ENCODE measurements around the gene NF1.
"Not testable (repeated sequence)": the region's sequence is repeated elsewhere in the genome, so short reads cannot be mapped to it uniquely, and the experiment has no call there.

NF1 gene

DNA sequence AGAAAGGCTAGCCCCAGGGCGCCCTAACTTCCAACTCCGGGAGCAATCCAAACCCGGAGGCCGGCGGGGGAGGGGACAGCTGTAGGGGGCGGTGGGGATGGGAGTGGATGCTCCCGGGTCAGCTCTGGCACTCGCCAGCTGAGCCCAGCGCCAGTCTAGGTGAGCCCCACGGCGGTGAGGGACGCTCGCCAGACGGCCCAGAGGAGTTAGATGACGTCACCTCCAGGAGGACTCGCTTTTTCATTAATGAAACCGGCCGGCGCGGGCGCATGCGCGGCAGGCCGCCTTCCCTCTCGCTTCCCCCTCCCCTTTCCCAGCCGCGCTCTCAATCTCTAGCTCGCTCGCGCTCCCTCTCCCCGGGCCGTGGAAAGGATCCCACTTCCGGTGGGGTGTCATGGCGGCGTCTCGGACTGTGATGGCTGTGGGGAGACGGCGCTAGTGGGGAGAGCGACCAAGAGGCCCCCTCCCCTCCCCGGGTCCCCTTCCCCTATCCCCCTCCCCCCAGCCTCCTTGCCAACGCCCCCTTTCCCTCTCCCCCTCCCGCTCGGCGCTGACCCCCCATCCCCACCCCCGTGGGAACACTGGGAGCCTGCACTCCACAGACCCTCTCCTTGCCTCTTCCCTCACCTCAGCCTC, at the start of gene NF1:
NF1 (plus strand) TSS at position 378 of the 636 bp plus-strand sequence. CDS start 333 bp downstream, outside the sequence.
- DNase-seq = peak; percentile 81 to 87

GRCh38 chr17:31046856-31047425, 47.8 kb upstream of the NF1 start:
- not testable (repeated sequence) for DNase-seq

GRCh38 chr17:31048142-31048541, 46.6 kb upstream of the NF1 start:
- DNase-seq = no peak

- DNase-seq = no peak
Measured at GRCh38 chr17:31048780-31049179, 46.0 kb upstream of the NF1 start.

DNA sequence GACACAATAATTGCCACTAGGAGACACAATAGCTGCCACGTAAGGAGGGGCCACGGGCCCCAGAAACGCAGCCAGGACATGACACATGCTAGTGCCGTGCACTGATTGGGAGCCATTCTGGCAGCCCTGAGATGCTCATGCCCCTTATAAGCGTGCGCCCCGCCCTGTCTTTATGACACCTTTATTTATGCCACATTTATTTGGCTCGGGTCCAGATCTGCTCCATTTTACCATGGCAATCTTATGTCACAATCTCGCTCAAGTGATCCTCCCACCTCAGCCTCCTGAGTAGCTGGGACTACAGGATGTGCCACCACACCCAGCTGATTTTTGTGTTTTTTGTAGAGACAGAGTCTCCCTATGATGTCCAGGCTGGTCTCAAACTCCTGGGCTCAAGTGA, 43.8 kb upstream of the NF1 start:
- DNase-seq = no peak

GRCh38 chr17:31051506-31051905, 43.3 kb upstream of the NF1 start:
- DNase-seq = no peak

DNA sequence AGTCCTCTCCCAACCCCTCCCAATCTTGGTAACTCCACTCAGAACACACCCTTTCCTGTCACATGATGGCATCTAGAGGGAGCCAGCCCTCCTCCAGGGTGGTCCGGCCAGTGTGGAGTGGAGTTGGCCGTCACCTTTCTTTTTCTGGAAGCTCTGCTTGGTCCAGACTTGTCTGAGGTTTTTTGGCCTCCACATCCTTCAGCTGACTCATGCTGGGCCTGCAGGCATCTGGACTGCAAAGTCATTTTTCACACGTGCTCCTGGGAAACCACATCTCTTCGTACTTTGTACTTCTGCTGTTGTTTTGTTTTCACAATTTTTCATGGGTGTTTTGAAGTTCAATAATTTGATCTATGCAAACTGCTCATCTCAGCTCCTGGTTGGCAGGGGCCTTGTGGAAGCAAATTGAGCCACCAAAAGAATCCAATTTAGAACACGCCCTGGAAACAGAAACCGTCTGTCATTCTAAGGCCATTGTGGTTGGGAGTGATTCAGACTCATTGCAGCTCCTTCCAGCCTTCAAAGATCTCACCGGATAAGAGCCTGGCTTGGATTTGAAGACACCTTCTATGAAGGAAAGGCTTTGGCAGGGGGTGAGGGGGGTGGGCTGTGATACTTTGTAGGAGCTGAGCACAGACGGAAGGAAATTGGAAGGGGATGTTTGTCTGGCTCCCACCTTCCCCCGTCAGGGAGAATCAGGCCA, 42.4 kb upstream of the NF1 start:
- no peak for DNase-seq

GRCh38 chr17:31053071-31053470, 41.7 kb upstream of the NF1 start:
- DNase-seq = no peak

DNA sequence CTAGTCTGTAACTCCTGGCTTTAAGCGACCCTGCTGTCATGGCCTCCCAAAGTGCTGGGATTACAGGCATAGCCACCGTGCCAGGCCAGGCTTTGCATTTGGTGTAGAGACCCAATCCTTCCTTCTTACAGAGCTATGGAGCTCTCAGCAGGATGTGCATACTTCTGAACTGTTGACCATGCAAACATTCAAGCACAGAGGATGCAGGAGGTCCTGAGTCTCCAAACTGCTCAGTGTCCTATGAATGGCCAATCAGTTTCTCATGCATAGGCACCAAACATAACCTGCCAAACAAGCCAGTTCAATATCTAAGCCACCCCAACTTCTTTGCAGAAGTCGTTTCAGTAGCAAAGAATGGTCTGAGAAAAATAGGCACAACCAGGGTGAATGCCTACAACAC, 40.0 kb upstream of the NF1 start:
- no peak for DNase-seq

- no peak for DNase-seq
Measured at GRCh38 chr17:31058976-31059375, 35.8 kb upstream of the NF1 start.

- no peak for DNase-seq
Measured at GRCh38 chr17:31060791-31061550, 33.8 kb upstream of the NF1 start.

GRCh38 chr17:31061678-31062077, 33.1 kb upstream of the NF1 start:
- no peak for DNase-seq

DNA sequence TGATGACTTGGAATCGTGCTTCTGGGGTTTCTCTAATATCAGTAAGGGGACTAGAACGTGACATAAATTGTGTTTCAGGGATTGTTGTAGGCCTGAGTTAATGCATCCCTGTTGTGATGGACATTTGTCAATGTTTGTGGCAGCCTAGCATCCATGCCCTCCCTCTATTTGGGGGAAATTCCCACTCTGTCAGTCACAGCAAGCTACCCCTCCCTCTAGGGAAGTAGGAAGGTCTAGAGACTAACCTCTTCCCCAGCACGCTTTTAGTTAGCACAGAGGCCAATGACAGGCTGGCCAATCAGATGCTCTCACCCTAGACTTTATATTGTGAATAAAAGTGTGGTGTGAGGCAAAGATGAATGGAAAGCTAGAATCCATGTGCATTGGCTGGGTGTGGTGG, 32.4 kb upstream of the NF1 start:
- no peak for DNase-seq

GRCh38 chr17:31064707-31065106, 30.1 kb upstream of the NF1 start:
- no peak for DNase-seq

- no peak for DNase-seq
Measured at GRCh38 chr17:31067691-31068184, 27.0 kb upstream of the NF1 start.

- peak; percentile 47 to 49 for DNase-seq
Measured at GRCh38 chr17:31068291-31068690, 26.5 kb upstream of the NF1 start.

- DNase-seq = no peak
Measured at GRCh38 chr17:31072186-31072585, 22.6 kb upstream of the NF1 start.

- DNase-seq = no peak
Measured at GRCh38 chr17:31073411-31073810, 21.4 kb upstream of the NF1 start.

- no peak for DNase-seq
Measured at GRCh38 chr17:31074772-31075555, 19.8 kb upstream of the NF1 start.

DNA sequence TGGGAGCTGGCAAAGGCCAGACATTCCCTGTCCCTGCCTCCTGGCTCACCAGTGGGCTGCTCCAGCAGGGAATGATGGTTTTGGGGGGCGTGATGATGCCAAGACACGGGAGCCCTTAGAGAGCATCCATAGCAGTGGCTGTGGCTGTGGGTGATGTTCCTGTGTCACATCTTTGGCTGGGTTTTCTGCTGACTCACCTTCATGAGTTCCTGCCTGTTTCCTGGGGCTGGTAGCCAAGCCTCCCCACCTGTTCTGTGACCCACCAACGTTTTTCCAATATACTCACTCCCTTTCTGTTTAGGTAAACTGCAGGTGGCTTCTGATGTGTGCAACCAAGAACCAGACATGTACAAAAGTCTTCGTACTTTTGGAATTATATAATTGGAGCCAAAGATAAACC, 16.5 kb upstream of the NF1 start:
- no peak for DNase-seq

GRCh38 chr17:31079731-31080130, 15.0 kb upstream of the NF1 start:
- DNase-seq = no peak

- no peak for DNase-seq
Measured at GRCh38 chr17:31085563-31085962, 9.2 kb upstream of the NF1 start.

- no peak for DNase-seq
Measured at GRCh38 chr17:31089471-31089870, 5.3 kb upstream of the NF1 start.

Measured in stimulated activated CD4-positive, alpha-beta T cell treated with anti-CD3 and anti-CD28 coated beads, Interleukin-2, amount 100 ng/mL, for 48 hours (primary cell).